PC-3 (cell line): ENCODE measurements around the gene PFKFB3. TPM values are rescaled to one million over a fixed set of nuclear protein-coding genes. Genes with fewer than 3 reads are reported as not detected.
"Not testable (repeated sequence)": the region's sequence is repeated elsewhere in the genome, so short reads cannot be mapped to it uniquely, and the experiment has no call there.

Experiments used
- ATAC-seq: fragments of 200-7000 bp; cut with Tn5 transposase; 2 replicates; pipeline ENCODE4 v1.9.1; 2020; ENCODE audit warnings: mild to moderate bottlenecking, moderate library complexity
- BruUV-seq: library from RNA; stranded (reverse); fragments of 400-500 nt; replicated peaks from 2 replicates; lab custom pipeline; 2021; lab: Mats Ljungman, UMichigan
- CTCF ChIA-PET: fragments of 300-600 bp; sonication (Branson Sonifier 250); formaldehyde crosslinking; loops from one replicate; lab custom pipeline; 2022; ENCODE audit warnings: antibody characterized with exemption; lab: Charles Lee
- POLR2A ChIA-PET: fragments of 300-600 bp; sonication (Branson Sonifier 250); formaldehyde crosslinking; loops from one replicate; lab custom pipeline; 2022; ENCODE audit warnings: antibody characterized with exemption; ENCODE audit not compliant: unreplicated experiment; lab: Charles Lee
- DNase-seq: peaks from one replicate; pipeline ENCODE4 v3.0.0-alpha.2; 2015
- H2AFZ ChIP-seq: fragments of 300-600 bp; sonication (generic); 2 replicates; pipeline ENCODE4 v1.6.0; 2016; ENCODE audit warnings: antibody characterized with exemption, low read length
- H3F3A ChIP-seq: fragments of 300-600 bp; sonication (generic); one replicate; pipeline ENCODE4 v1.6.0; 2017; ENCODE audit warnings: antibody characterized with exemption, low read length, control low read depth, mild to moderate bottlenecking; ENCODE audit not compliant: unreplicated experiment
- H3K27ac ChIP-seq: fragments of 300-600 bp; sonication (generic); 2 replicates; pipeline ENCODE4 v1.5.1; 2016; ENCODE audit warnings: mild to moderate bottlenecking, low read length
- H3K27me3 ChIP-seq: fragments of 300-600 bp; sonication (generic); 2 replicates; pipeline ENCODE4 v1.6.1; 2016; ENCODE audit warnings: low read length, mixed read lengths
- H3K36me3 ChIP-seq: fragments of 300-600 bp; sonication (generic); 2 replicates; pipeline ENCODE4 v1.6.1; 2016; ENCODE audit warnings: low read depth, mixed run types, low read length, mixed read lengths
- H3K4me1 ChIP-seq: fragments of 300-600 bp; sonication (generic); 2 replicates; pipeline ENCODE4 v1.5.1; 2016; ENCODE audit warnings: low read length; ENCODE audit not compliant: insufficient read depth
- H3K4me2 ChIP-seq: fragments of 300-600 bp; sonication (generic); 2 replicates; pipeline ENCODE4 v1.6.0; 2016; ENCODE audit warnings: low read length
- H3K4me3 ChIP-seq: fragments of 300-600 bp; sonication (generic); 2 replicates; pipeline ENCODE4 v1.5.1; 2016; ENCODE audit warnings: mild to moderate bottlenecking, low read length, mixed read lengths
- H3K79me2 ChIP-seq: fragments of 300-600 bp; sonication (generic); 2 replicates; pipeline ENCODE4 v1.6.1; 2017; ENCODE audit warnings: low read length, mixed read lengths
- H3K9ac ChIP-seq: fragments of 300-600 bp; sonication (generic); 2 replicates; pipeline ENCODE4 v1.6.0; 2016; ENCODE audit warnings: mild to moderate bottlenecking, low read length
- H3K9me2 ChIP-seq: fragments of 300-600 bp; sonication (generic); replicated peaks from 2 replicates; pipeline ENCODE4 v1.6.1; 2016; ENCODE audit warnings: mixed run types, low read length, mixed read lengths
- H3K9me3 ChIP-seq: fragments of 300-600 bp; sonication (generic); 2 replicates; pipeline ENCODE4 v1.6.1; 2016; ENCODE audit warnings: low read length, mixed read lengths
- H4K20me1 ChIP-seq: fragments of 300-600 bp; sonication (generic); 2 replicates; pipeline ENCODE4 v1.6.1; 2016; ENCODE audit warnings: low read length, mixed read lengths
- CTCF ChIP-seq: fragments of 300-600 bp; sonication (generic); conservative IDR thresholded peaks from 2 replicates; pipeline ENCODE4 v1.5.1; 2017; ENCODE audit warnings: antibody characterized with exemption, low read depth, mild to moderate bottlenecking, low read length
- EZH2 ChIP-seq: fragments of 300-600 bp; sonication (generic); IDR thresholded peaks from one replicate; pipeline ENCODE4 v1.6.1; 2017; ENCODE audit warnings: antibody characterized with exemption, mild to moderate bottlenecking, low read length; ENCODE audit not compliant: unreplicated experiment
- EZH2phosphoT487 ChIP-seq: fragments of 300-600 bp; sonication (generic); IDR thresholded peaks from 2 replicates; pipeline ENCODE4 v1.6.1; 2018; ENCODE audit warnings: mild to moderate bottlenecking, antibody characterized with exemption, low read length, borderline replicate concordance
- intact Hi-C: fragments of 100-400 bp; cut with micrococcal nuclease; formaldehyde crosslinking; loops from 2 replicates; pipeline ENCODE4 v1.9.0; 2023
- total RNA-seq: library from RNA; depleted of rRNA; stranded (reverse); fragments of >200 nt; gene quantifications from 2 replicates; pipeline ENCODE4 v1.2.3, GENCODE V29; 2014

Gene PFKFB3
- total RNA-seq, 1 experiment from 2014 or later, result 19.5 TPM

GRCh38 chr10:6238587-6239212 lies 36.0 kb downstream of the PFKFB3 start:
- BruUV-seq, CTCF ChIA-PET, H3F3A ChIP-seq, H3K27me3 ChIP-seq, H2AFZ ChIP-seq, POLR2A ChIA-PET, H3K4me3 ChIP-seq, H3K79me2 ChIP-seq, DNase-seq, H3K9me3 ChIP-seq, H3K9me2 ChIP-seq, H3K4me1 ChIP-seq, H3K9ac ChIP-seq, H4K20me1 ChIP-seq, ATAC-seq, H3K36me3 ChIP-seq: not testable (repeated sequence)
- intact Hi-C loops, result loop anchor here (2.0 kb wide), 2 partner anchors 36 kb away; partner anchors contain the start of gene PFKFB3
- H3K4me2 ChIP-seq, result peak overlapping the region; percentile 41
- peak overlapping the region; percentile 57 for H3K27ac ChIP-seq

- ChIA-PET POLR2A (no interaction called here), CTCF (no interaction called here)
- Histone ChIP-seq H4K20me1 (no peaks in the 10 kb centered on the region), H3K27me3 (no peaks in the 10 kb centered on the region), H3K79me2 (no peaks in the 10 kb centered on the region), H3K9me3 (no peaks in the 10 kb centered on the region), H3K4me1 (peaks cover 8% of the 10 kb centered on the region; the same call in 1 of the 2 replicates), H3K9ac (no peak overlapping the region), H3K4me3 (no peak overlapping the region), H3K9me2 (no peaks in the 10 kb centered on the region), H3K4me2 (peak overlapping the region; percentile 44), H3F3A (no peaks in the 10 kb centered on the region), H3K27ac (peak overlapping the region; percentile 57), H3K36me3 (no peaks in the 10 kb centered on the region), H2AFZ (no peak overlapping the region)
- DNase-seq (peak; percentile 94), ATAC-seq (peak; percentile 94)
- intact Hi-C loops, result loop anchor here (2.0 kb wide), 2 partner anchors 35 to 37 kb away; partner anchors contain the start of gene PFKFB3
- no peak for TF ChIP-seq EZH2
- no peak for TF ChIP-seq EZH2phosphoT487
- no peak for TF ChIP-seq CTCF
- BruUV-seq, result no TSS peak
Observed at GRCh38 chr10:6239213-6239991, 36.7 kb downstream of the PFKFB3 start.

GRCh38 chr10:6240254-6240653 lies 37.5 kb downstream of the PFKFB3 start:
- no peaks in the 10 kb centered on the region for H3K27me3 ChIP-seq
- H3K79me2 ChIP-seq, result no peaks in the 10 kb centered on the region
- H3K4me1 ChIP-seq, result peaks cover 8% of the 10 kb centered on the region; the same call in 1 of the 2 replicates
- H3K9me2 ChIP-seq, result no peaks in the 10 kb centered on the region
- H3K4me3 ChIP-seq, result no peak overlapping the region
- intact Hi-C loops, result no loop called here
- H3K9ac ChIP-seq, result no peak overlapping the region
- no peak for ATAC-seq
- no peak overlapping the region for H2AFZ ChIP-seq
- TF ChIP-seq CTCF, result no peak
- no peak for TF ChIP-seq EZH2
- no peak for TF ChIP-seq EZH2phosphoT487
- BruUV-seq, result no TSS peak
- H3K9me3 ChIP-seq, result no peaks in the 10 kb centered on the region
- CTCF ChIA-PET, result no interaction called here
- no peak for DNase-seq
- H4K20me1 ChIP-seq, result no peaks in the 10 kb centered on the region
- no peak overlapping the region for H3K4me2 ChIP-seq
- no peaks in the 10 kb centered on the region for H3K36me3 ChIP-seq
- POLR2A ChIA-PET, result no interaction called here
- H3K27ac ChIP-seq, result no peak overlapping the region
- H3F3A ChIP-seq, result no peaks in the 10 kb centered on the region
